Measurements from ENCODE around the gene FOXP1. TPM values are rescaled to one million over a fixed set of nuclear protein-coding genes. Genes with fewer than 3 reads are reported as not detected.

FOXP1 gene
- total RNA-seq, 1 donor from 2014 or later = 41.2 TPM

DNA sequence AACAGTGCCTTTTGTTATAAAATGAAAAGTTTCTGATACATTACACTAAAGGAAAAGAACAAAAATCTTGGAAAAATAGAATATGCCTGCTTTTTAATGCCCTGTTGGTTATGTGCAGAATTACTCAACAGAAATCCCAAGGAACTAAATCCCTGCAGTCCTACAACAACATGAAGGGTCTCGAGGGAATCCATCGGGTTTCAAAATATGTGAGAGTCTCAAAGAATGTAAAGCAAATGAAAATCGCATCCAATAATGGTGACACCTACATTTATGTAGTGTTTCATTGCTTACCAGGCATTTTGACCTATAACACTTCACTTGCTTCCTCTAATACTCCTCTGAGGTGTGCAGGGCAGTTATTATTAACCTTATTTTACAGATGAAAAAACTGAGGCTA, 411.3 kb downstream of the FOXP1 start:
- DNase-seq = no peak
- Histone ChIP-seq H3K4me1 (peaks cover 20% of the 10 kb centered on the region), H3K27me3 (ENCODE audit: low read depth) (no peaks in the 10 kb centered on the region), H3K9me3 (replicated peaks) (no peaks in the 10 kb centered on the region), H3K27ac (replicated peaks) (no peak overlapping the region), H3K4me3 (no peak overlapping the region), H3K36me3 (no peaks in the 10 kb centered on the region)
- intact Hi-C loops (cut with micrococcal nuclease) = no loop called here
- TF ChIP-seq, protein P1, sequence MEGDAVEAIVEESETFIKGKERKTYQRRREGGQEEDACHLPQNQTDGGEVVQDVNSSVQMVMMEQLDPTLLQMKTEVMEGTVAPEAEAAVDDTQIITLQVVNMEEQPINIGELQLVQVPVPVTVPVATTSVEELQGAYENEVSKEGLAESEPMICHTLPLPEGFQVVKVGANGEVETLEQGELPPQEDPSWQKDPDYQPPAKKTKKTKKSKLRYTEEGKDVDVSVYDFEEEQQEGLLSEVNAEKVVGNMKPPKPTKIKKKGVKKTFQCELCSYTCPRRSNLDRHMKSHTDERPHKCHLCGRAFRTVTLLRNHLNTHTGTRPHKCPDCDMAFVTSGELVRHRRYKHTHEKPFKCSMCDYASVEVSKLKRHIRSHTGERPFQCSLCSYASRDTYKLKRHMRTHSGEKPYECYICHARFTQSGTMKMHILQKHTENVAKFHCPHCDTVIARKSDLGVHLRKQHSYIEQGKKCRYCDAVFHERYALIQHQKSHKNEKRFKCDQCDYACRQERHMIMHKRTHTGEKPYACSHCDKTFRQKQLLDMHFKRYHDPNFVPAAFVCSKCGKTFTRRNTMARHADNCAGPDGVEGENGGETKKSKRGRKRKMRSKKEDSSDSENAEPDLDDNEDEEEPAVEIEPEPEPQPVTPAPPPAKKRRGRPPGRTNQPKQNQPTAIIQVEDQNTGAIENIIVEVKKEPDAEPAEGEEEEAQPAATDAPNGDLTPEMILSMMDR (IDR thresholded peaks at IDR 0.05; ENCODE audit: borderline replicate concordance) = no peak

DNA sequence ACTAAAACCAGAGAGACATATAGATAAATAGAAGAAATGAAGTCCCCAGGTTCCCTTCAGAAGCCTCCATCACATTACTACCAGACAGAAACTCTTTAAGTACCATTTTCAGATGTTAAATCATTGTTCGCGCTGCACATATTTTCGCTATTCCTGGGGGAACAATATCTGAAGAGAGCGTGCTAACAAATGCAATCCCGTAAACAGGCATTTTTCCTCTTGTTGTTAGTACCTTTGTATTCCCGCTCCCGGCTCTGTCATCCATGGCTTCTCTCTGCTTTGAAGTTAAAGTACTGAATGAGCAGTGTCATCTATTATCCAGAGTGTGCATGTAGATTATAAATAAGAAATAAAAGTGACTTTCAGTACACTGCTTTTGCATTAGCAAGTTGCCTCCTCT, 412.3 kb downstream of the FOXP1 start:
- peaks cover 20% of the 10 kb centered on the region for H3K4me1 ChIP-seq
- no peak overlapping the region for H3K27ac ChIP-seq (replicated peaks)
- TF ChIP-seq, protein P1 (IDR thresholded peaks at IDR 0.05; ENCODE audit: borderline replicate concordance) = no peak
- intact Hi-C loops (cut with micrococcal nuclease) = no loop called here
- H3K36me3 ChIP-seq = peaks cover under 1% of the 10 kb centered on the region
- H3K27me3 ChIP-seq (ENCODE audit: low read depth) = no peaks in the 10 kb centered on the region
- no peak for DNase-seq
- H3K9me3 ChIP-seq (replicated peaks) = no peaks in the 10 kb centered on the region
- no peak overlapping the region for H3K4me3 ChIP-seq

DNA sequence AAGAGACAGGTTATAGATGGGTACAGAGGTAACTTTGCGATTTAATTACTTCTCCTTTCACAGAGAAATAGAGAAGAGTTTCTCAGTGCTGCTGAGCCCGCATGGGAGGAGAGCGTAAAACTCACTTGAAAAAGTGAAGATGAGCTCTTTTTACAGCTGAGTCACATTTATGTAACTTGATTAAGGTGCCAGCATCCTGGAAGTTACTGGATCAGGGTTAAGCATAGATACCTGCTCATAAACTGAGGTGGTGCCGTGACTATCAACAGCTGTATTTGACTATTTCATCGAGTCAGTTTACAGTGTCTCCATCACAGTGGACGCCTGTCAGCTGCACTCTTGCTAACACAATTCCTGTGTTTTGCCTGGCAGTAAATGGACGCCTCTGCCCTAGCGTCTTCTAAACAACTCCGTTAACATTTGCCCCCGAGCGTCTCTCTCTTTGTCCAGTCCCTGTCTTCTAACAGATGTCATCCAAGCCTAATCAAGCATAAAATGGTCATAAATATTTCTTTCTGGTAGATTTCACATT, 414.6 kb downstream of the FOXP1 start:
- H3K27me3 ChIP-seq (ENCODE audit: low read depth) = no peaks in the 10 kb centered on the region
- DNase-seq = no peak
- H3K27ac ChIP-seq (replicated peaks) = peak overlapping the region; percentile 17
- intact Hi-C loops (cut with micrococcal nuclease) = no loop called here
- TF ChIP-seq, protein P1 (IDR thresholded peaks at IDR 0.05; ENCODE audit: borderline replicate concordance) = no peak
- H3K4me3 ChIP-seq = no peak overlapping the region
- H3K9me3 ChIP-seq (replicated peaks) = no peaks in the 10 kb centered on the region
- peaks cover 19% of the 10 kb centered on the region for H3K4me1 ChIP-seq
- H3K36me3 ChIP-seq = peaks cover 4% of the 10 kb centered on the region

DNA sequence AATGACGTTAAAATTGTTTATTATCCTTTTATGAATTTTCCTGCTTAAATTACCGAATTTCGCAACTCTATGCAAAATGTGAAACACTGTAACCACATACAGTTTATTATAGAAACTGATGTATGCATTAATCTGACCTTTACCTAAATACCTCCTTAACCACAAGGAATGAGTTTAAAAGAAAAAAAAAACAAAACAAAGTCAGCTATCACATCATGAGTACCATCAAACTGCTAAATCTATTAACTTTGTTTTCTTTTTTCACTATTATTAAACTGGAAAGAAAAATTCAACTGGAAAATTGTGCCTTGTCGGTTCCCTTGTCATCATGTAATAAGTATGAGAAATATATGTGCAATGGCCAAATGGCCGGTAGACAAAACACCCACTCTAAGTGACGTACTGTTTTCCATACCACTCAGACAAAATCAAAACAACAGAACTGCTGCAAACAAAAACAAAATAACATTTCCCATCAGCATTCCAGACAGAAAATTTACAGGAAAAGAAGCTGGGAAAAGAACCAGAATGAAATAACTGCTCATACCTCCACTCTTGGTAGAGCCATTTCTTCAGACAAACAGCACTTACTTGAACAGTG, 415.3 kb downstream of the FOXP1 start:
- intact Hi-C loops (cut with micrococcal nuclease) = no loop called here
- Histone ChIP-seq H3K36me3 (peaks cover 4% of the 10 kb centered on the region), H3K9me3 (replicated peaks) (no peaks in the 10 kb centered on the region), H3K4me3 (no peak overlapping the region), H3K27me3 (ENCODE audit: low read depth) (no peaks in the 10 kb centered on the region), H3K4me1 (peaks cover 20% of the 10 kb centered on the region), H3K27ac (replicated peaks) (no peak overlapping the region)
- no peak for DNase-seq
- TF ChIP-seq, protein P1 (IDR thresholded peaks at IDR 0.05; ENCODE audit: borderline replicate concordance) = no peak

DNA sequence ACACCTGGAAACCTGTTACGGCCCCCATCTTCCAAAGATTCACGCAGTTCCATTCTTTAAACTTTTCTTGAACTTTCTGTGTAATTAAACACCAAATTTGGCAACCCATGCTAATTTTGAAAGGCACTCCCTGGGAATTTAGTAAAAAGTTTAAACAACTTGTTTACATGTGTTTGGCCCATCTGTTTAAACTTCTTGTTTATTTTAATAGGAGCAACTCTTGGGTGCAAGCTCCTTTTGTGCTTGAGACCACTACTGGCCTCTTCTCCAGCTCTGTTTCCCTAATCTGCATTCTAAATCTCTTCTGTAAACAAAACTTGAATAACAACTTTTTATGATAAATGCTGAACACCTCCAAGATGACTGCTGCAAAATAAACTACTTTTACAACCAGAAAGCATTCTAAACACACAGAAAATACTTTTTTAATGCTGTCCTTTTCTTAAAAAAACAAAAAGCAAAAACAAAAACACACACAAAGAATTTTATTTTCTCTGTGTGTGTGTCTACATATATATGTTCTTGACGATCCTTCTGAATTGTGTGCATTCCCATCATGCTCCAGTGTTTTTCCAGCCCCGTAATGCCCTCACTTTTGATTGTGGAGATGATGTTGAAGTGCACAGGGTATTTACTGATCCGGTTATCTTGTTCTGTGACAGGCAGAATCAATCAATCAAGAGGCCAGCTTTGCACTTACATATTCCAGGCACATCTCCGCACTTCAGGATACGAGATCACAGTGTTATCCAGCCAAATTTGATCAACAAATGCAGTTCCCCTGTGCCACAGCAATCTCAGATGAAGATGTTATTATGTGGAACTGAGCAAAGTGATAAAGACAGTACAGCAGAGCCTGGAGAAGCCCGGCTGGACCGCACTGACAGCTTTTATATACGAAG, 416.9 kb downstream of the FOXP1 start:
- Histone ChIP-seq H3K4me1 (peaks cover 15% of the 10 kb centered on the region), H3K36me3 (peaks cover 4% of the 10 kb centered on the region), H3K27me3 (ENCODE audit: low read depth) (no peaks in the 10 kb centered on the region), H3K9me3 (replicated peaks) (peaks cover under 1% of the 10 kb centered on the region), H3K27ac (replicated peaks) (no peak overlapping the region), H3K4me3 (no peak overlapping the region)
- TF ChIP-seq, protein P1 (IDR thresholded peaks at IDR 0.05; ENCODE audit: borderline replicate concordance) = no peak
- intact Hi-C loops (cut with micrococcal nuclease) = no loop called here
- no peak for DNase-seq
